HG03025 (cell line): ENCODE results near the gene ANKRD11.
"Not testable (repeated sequence)": the region's sequence is repeated elsewhere in the genome, so short reads cannot be mapped to it uniquely, and the experiment has no call there.

Experiments used
- ATAC-seq: cut with Tn5 transposase; IDR thresholded peaks from one replicate; pipeline ENCODE4 v1.9.1; 2021; ENCODE audit warnings: mild to moderate bottlenecking, moderate library complexity; ENCODE audit not compliant: unreplicated experiment, low FRiP score

Gene ANKRD11

DNA sequence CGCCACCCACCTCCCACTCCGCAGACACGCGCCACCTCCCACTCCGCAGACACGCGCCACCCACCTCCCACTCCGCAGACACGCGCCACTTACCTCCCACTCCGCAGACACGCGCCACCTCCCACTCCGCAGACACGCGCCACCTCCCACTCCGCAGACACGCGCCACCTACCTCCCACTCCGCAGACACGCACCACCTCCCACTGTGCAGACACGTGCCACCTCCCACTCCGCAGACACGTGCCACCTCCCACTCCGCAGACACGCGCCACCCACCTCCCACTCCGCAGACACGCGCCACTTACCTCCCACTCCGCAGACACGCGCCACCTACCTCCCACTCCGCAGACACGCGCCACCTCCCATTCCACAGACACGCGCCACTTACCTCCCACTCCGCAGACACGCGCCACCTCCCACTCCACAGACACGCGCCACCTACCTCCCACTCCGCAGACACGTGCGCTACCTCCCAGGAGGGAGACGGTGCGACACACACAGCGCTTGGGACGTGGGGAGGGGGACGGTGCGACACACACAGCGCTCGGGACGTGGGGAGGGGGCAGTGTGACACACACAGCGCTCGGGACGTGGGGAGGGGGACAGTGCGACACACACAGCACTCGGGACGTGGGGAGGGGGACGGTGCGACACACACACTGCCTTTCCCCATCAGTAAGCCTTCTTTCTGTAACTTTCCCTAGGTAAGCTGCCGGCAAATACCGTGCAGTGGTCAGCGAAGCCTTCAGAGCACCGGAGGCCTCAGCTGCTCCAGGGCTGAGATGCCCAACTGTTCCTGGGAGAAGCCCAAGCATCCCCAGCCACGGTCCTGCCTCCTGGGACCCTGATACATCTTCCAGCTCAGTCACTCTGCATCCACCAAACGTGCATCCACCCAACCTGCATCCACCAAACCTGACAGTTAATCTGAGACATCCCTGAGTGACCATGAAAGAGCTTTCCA, 183.6 kb downstream of the ANKRD11 start:
- ATAC-seq = not testable (repeated sequence)

DNA sequence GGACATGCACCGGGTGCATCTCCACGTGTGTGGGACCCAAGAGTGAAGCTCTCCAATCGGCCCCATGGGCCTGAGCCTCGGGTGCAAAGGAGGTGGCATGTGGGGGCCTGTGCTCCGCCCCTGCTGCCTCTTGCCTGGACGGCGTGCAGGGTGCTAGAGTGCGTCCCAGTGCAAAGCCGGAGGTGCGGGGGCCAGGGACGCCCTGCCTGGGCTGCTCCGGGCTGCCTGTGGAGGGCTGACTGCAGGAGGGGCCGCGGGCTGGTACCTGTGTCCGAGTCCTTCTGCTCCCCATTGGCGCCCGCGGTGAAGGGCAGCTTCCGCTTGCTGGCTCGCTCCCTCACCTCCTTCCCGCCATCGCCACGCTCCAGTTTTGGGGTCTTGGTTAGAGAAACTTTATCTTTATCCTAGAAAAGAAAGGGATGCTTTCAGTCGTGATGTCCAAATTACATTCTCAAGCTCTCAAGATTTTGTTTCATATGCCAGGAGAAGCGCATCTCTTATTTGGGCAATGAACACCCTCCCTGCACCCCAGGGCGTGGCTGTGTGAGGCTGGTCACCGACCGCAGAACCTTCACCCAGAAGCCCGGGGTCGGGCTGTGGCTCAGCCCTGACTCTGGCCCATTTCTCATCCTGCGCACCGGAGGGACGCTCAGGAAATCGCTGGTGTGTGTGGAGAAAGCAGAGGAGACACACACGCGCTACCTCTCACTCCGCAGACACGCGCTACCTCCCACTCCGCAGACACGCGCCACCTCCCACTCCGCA, 185.2 kb downstream of the ANKRD11 start:
- ATAC-seq = no peak

GRCh38 chr16:89304181-89304851, 186.0 kb downstream of the ANKRD11 start:
- ATAC-seq = no peak

GRCh38 chr16:89303617-89304016, 186.7 kb downstream of the ANKRD11 start:
- ATAC-seq = no peak

DNA sequence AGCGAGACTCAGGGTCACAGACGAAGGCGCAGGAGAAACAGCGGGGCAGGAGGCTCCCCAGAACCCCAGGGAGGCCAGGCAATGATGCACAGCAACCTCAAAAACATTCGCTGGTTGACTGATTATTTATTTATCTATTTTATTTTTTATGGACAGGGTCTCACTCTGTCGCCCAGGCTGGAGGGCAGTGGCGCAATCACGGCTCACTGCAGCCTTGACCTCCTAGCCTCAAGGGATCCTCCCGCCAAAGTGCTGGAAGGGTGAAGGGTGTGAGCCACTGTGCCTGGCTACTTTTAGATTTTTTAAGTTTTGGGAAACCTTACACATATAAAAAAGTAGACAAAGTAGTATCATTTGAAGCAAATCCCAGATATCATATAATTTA, 189.4 kb downstream of the ANKRD11 start:
- no peak for ATAC-seq

- no peak for ATAC-seq
Observed at GRCh38 chr16:89300311-89300975, 189.9 kb downstream of the ANKRD11 start.

GRCh38 chr16:89299357-89300111, 190.8 kb downstream of the ANKRD11 start:
- ATAC-seq = not testable (repeated sequence)

DNA sequence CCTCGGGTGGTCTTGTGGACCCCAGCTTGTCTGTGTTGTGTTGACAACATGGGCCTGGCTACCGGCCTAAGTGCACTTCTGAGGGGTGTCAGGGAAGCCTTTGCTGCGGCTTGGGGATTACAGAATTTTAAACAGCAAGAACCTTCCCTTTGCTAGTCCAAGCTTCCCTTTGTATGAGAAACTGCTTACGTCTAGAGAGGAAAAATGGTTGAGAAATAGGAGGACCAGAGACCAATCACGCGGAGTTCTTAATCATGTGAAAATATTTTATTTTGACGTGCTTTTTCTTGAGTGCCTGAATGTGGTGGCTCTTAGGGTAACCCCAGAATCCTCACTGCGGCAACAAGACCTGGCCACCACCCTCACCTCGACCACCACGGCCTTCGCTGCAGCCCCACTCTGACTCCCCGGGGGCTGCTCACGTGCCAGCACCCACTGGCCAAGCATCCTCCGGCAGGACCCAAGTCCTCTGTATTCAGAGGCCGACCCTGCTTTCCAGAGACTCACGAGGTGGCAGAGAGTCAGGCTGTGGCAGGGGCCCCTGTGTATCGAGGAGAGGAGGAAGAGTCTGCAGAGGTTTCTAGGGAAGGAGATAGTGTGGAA, 191.6 kb downstream of the ANKRD11 start:
- ATAC-seq = no peak

- ATAC-seq = no peak
Observed at GRCh38 chr16:89297910-89298545, 192.3 kb downstream of the ANKRD11 start.

DNA sequence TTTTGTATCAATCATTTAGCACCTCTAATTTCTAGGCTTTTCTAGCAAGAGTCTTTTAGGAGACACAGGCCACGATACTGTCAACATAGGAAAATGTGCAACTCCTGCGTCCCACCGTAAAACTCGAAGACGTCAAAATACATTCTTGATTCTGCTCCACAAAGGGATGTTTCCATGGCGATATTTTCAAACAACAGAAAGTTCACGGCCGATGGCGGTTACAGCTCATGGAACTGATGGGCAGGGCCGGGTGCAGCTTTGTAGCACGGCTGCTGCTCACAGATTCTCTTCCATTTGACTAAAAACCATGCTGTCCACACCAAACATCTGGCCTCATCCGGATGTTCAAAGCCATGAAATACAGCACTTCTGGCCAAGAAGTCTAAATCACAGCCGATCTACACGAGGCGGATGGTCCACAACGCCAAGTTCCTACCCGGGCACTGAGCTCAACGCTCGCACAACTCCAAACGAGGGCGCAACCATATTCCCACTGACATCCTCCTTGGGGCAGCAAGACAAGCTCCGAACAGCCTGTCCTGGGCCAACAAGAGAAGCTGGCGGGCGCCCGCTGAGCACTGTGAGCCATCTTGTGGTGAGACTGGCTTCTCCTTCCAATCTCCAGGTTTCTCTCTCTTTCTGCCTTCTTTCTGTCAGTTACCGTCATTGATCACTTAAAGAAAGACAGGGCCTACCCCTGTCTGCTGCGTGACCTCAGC, 193.0 kb downstream of the ANKRD11 start:
- no peak for ATAC-seq

DNA sequence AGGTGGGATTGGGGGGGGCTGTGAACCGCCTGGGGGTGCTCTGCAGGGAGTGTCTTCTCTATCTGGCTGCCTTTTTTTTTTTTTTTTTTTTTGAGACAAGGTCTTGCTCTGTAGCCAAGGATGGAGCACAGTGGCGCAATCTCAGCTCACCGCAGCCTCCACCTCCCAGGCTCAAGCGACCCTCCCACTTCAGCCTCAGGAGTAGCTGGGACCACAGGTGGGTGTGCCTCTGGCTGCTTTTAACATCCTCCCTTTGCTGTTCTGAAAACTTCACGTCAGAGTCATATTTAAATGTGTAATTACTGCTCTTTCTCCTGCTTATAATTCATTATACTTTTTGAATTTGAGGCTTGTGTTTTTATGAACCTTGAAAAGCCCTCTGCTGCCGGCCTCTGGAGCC, 194.4 kb downstream of the ANKRD11 start:
- ATAC-seq = no peak

GRCh38 chr16:89295071-89295900, 195.1 kb downstream of the ANKRD11 start:
- no peak for ATAC-seq

DNA sequence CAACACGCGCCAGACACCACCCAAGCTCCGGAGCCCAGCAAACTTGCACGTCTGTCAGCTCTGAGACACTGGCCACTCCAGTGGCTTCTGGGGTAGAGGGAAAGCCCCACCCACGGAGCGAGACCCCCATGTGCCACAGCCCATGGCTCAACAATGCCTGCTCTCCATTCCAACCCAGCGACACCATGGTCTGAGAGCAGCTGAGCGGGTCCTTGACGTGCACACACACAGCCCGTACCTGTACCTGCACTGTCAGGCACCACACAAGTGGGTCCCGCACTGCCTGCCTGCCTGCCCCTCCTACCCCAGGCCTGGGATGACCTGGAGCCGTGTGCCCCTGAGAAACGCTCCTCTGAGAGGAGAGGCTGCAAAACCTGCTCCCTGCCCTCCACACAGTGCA, 195.9 kb downstream of the ANKRD11 start:
- ATAC-seq = no peak

- no peak for ATAC-seq
Observed at GRCh38 chr16:89293276-89294143, 196.9 kb downstream of the ANKRD11 start.

DNA sequence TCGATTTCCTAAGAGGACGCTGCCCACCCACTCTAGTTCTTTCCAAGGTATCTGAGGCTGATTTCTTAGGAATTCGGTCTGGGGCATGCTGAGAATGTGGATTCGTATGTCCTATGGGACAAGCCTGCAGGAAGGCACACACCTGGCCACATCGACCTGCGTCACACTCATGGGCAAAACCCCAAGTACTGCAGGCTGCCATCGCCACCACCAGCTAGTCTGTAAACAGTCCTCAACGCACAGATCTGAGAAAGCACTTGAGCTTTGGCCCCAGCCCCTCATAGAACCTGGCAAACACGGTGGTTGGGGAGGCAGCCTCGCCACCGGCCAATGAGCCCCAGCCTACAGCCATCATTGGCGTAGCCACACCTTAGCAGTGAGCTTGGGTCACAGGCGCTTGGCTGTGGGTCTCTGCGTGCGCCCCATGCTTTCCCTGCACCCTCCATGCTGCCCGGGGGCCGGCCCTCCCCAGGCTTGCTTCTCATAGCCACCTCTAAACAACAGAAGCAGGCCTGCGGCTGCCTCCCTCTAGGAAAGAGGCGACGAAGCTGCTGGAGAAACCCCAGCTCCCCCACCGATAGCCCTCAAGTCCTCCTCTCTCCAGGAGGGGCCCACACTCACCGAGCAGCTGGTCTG, 197.8 kb downstream of the ANKRD11 start:
- ATAC-seq = no peak

- no peak for ATAC-seq
Observed at GRCh38 chr16:89291776-89292175, 198.6 kb downstream of the ANKRD11 start.
